Activated CD4-positive, alpha-beta T cell treated with anti-CD3 and anti-CD28 coated beads for 36 hours (primary cell): ENCODE measurements around the gene BCL2L12. TPM values are rescaled to one million over a fixed set of nuclear protein-coding genes. Genes with fewer than 3 reads are reported as not detected.

Experiments
- ATAC-seq: fragments of 200-7000 bp; cut with Tn5 transposase; one replicate; pipeline ENCODE4 v1.10.0; 2021; ENCODE audit warnings: mild to moderate bottlenecking, moderate library complexity
- CTCF ChIA-PET: fragments of 350-600 bp; sonication (Branson Sonifier 250); formaldehyde crosslinking; loops from one replicate; lab custom pipeline; 2021; ENCODE audit warnings: antibody characterized with exemption; lab: Charles Lee
- POLR2A ChIA-PET: fragments of 350-600 bp; sonication (Branson Sonifier 250); formaldehyde crosslinking; loops from one replicate; lab custom pipeline; 2021; ENCODE audit warnings: antibody characterized with exemption, inconsistent platforms; lab: Charles Lee
- DNase-seq: peaks from one replicate; pipeline ENCODE4 v3.0.0-alpha.2; 2020
- H3K27ac Mint-ChIP-seq: one replicate; pipeline ENCODE4 v1.8.0; 2021; ENCODE audit warnings: mixed read lengths
- H3K27me3 Mint-ChIP-seq: one replicate; pipeline ENCODE4 v1.8.0; 2021; ENCODE audit warnings: mixed read lengths
- H3K36me3 Mint-ChIP-seq: one replicate; pipeline ENCODE4 v1.8.0; 2021; ENCODE audit warnings: low read depth, mixed read lengths
- H3K4me1 Mint-ChIP-seq: one replicate; pipeline ENCODE4 v1.8.0; 2021; ENCODE audit warnings: mixed read lengths
- H3K4me3 Mint-ChIP-seq: one replicate; pipeline ENCODE4 v1.8.0; 2021; ENCODE audit warnings: mild to moderate bottlenecking, moderate library complexity, mixed read lengths
- H3K9me3 Mint-ChIP-seq: one replicate; pipeline ENCODE4 v1.8.0; 2021; ENCODE audit warnings: low read depth, mixed read lengths
- intact Hi-C, 2 experiments: fragments of 100-400 bp; cut with DNase I in 1 of 2; cut with micrococcal nuclease in 1 of 2; formaldehyde crosslinking; loops; one replicate each; pipeline versions ENCODE4 v1.14.2 to v1.15.1; 2022 to 2024; cut with DNase I, micrococcal nuclease
- total RNA-seq, 2 experiments: library from RNA; stranded (reverse); gene quantifications; one replicate each; pipeline ENCODE4 v1.2.3, GENCODE V29; 2021

Gene BCL2L12
- total RNA-seq, 2 experiments from 2014 or later: 79.6 to 93.8 TPM

- intact Hi-C loops: loop anchor here in 1 of 2 experiments (2.0 to 10.0 kb wide), 7 partner anchors 733 to 1281 kb away; partner anchors contain the start of genes ASPDH, BCAT2, DBP and JOSD2
- POLR2A ChIA-PET: interaction anchor here (0.6 to 1.2 kb wide), 3 partner anchors 21 to 358 kb away, joined by 3 to 7 read pairs (median 4); partner anchors contain the start of gene PRMT1
- H3K4me3 Mint-ChIP-seq: peak overlapping the region; percentile 100
- CTCF ChIA-PET: interaction anchor here (0.6 to 6.1 kb wide), 9 partner anchors 9 to 96 kb away, joined by 3 to 62 read pairs (median 5); partner anchors contain the start of genes NOSIP and PRRG2
- no peaks in the 10 kb centered on the region for H3K27me3 Mint-ChIP-seq
- ATAC-seq (no peak), DNase-seq (peak; percentile 61)
- H3K27ac Mint-ChIP-seq: peak overlapping the region; percentile 55
- peaks cover 45% of the 10 kb centered on the region for H3K4me1 Mint-ChIP-seq
- H3K9me3 Mint-ChIP-seq: no peaks in the 10 kb centered on the region
- H3K36me3 Mint-ChIP-seq: peaks cover 9% of the 10 kb centered on the region
These were observed 22.3 kb upstream of the BCL2L12 start for GRCh38 chr19:49643466-49643865.

GRCh38 chr19:49645592-49645991, 20.1 kb upstream of the BCL2L12 start:
- H3K27ac Mint-ChIP-seq: no peak overlapping the region
- no peaks in the 10 kb centered on the region for H3K27me3 Mint-ChIP-seq
- H3K4me3 Mint-ChIP-seq: no peak overlapping the region
- intact Hi-C loops: loop anchor here in 1 of 2 experiments (10.0 kb wide), 1 partner anchor 771 kb away; the partner anchor contains the start of gene PPP1R15A
- POLR2A ChIA-PET: no interaction called here
- H3K36me3 Mint-ChIP-seq: peaks cover 13% of the 10 kb centered on the region
- peaks cover 34% of the 10 kb centered on the region for H3K4me1 Mint-ChIP-seq
- H3K9me3 Mint-ChIP-seq: no peaks in the 10 kb centered on the region
- no peak for DNase-seq
- CTCF ChIA-PET: interaction anchor here (0.6 to 6.1 kb wide), 2 partner anchors 28 to 75 kb away, joined by 3 to 62 read pairs; no protein-coding TSS in a partner anchor
- no peak for ATAC-seq

- intact Hi-C loops: loop anchor here in 1 of 2 experiments (10.0 kb wide), 1 partner anchor 771 kb away; the partner anchor contains the start of gene PPP1R15A
- ChIA-PET POLR2A (interaction anchor here (0.5 kb wide), 1 partner anchor 28 kb away, joined by 3 read pairs; no protein-coding TSS in a partner anchor), CTCF (no interaction called here)
- Mint-ChIP-seq H3K4me1 (peaks cover 32% of the 10 kb centered on the region), H3K27me3 (no peaks in the 10 kb centered on the region), H3K27ac (no peak overlapping the region), H3K9me3 (no peaks in the 10 kb centered on the region), H3K36me3 (peaks cover 13% of the 10 kb centered on the region), H3K4me3 (no peak overlapping the region)
- DNase-seq (no peak), ATAC-seq (no peak)
These were observed 19.7 kb upstream of the BCL2L12 start for GRCh38 chr19:49645995-49646394.

GRCh38 chr19:49646586-49646985, 19.1 kb upstream of the BCL2L12 start:
- no peak for ATAC-seq

GRCh38 chr19:49651029-49651819, 14.5 kb upstream of the BCL2L12 start:
- H3K4me1 Mint-ChIP-seq: no peaks in the 10 kb centered on the region

More at GRCh38 chr19:49646586-49646985, 19.1 kb upstream of the BCL2L12 start:
- ChIA-PET POLR2A (no interaction called here), CTCF (no interaction called here)
- Mint-ChIP-seq H3K4me3 (no peak overlapping the region), H3K27ac (no peak overlapping the region), H3K27me3 (no peaks in the 10 kb centered on the region), H3K4me1 (peaks cover 31% of the 10 kb centered on the region), H3K36me3 (peaks cover 13% of the 10 kb centered on the region), H3K9me3 (no peaks in the 10 kb centered on the region)
- DNase-seq: no peak
- intact Hi-C loops: loop anchor here in 1 of 2 experiments (10.0 kb wide), 1 partner anchor 772 kb away; the partner anchor contains the start of gene PPP1R15A

GRCh38 chr19:49651820-49652550, 13.7 kb upstream of the BCL2L12 start:
- Mint-ChIP-seq H3K27ac (no peak overlapping the region), H3K36me3 (peaks cover 32% of the 10 kb centered on the region), H3K9me3 (no peaks in the 10 kb centered on the region), H3K4me1 (no peaks in the 10 kb centered on the region), H3K4me3 (no peak overlapping the region), H3K27me3 (no peaks in the 10 kb centered on the region)
- intact Hi-C loops: no loop called here
- ATAC-seq (no peak), DNase-seq (no peak)
- POLR2A ChIA-PET: no interaction called here
- CTCF ChIA-PET: no interaction called here

More at GRCh38 chr19:49651029-49651819, 14.5 kb upstream of the BCL2L12 start:
- H3K27ac Mint-ChIP-seq: no peak overlapping the region
- peaks cover 30% of the 10 kb centered on the region for H3K36me3 Mint-ChIP-seq
- DNase-seq (no peak), ATAC-seq (no peak)
- intact Hi-C loops: no loop called here
- CTCF ChIA-PET: no interaction called here
- H3K27me3 Mint-ChIP-seq: no peaks in the 10 kb centered on the region
- POLR2A ChIA-PET: no interaction called here
- H3K9me3 Mint-ChIP-seq: no peaks in the 10 kb centered on the region
- H3K4me3 Mint-ChIP-seq: no peak overlapping the region

- Mint-ChIP-seq H3K4me1 (no peaks in the 10 kb centered on the region), H3K9me3 (no peaks in the 10 kb centered on the region), H3K4me3 (no peak overlapping the region), H3K27ac (no peak overlapping the region), H3K36me3 (peaks cover 33% of the 10 kb centered on the region), H3K27me3 (no peaks in the 10 kb centered on the region)
- ChIA-PET CTCF (no interaction called here), POLR2A (no interaction called here)
- DNase-seq: no peak
- ATAC-seq: no peak
- intact Hi-C loops: no loop called here
These were observed 12.9 kb upstream of the BCL2L12 start for GRCh38 chr19:49652551-49653465.

- ATAC-seq (no peak), DNase-seq (no peak)
- intact Hi-C loops: no loop called here
- Mint-ChIP-seq H3K27ac (no peak overlapping the region), H3K27me3 (no peaks in the 10 kb centered on the region), H3K4me3 (no peak overlapping the region), H3K9me3 (no peaks in the 10 kb centered on the region), H3K4me1 (no peaks in the 10 kb centered on the region), H3K36me3 (peaks cover 33% of the 10 kb centered on the region)
- ChIA-PET CTCF (no interaction called here), POLR2A (no interaction called here)
These were observed 12.3 kb upstream of the BCL2L12 start for GRCh38 chr19:49653466-49653806.

- ATAC-seq: no peak
- Mint-ChIP-seq H3K27me3 (no peaks in the 10 kb centered on the region), H3K4me3 (no peak overlapping the region), H3K27ac (no peak overlapping the region), H3K36me3 (peaks cover 33% of the 10 kb centered on the region), H3K9me3 (no peaks in the 10 kb centered on the region), H3K4me1 (no peaks in the 10 kb centered on the region)
- DNase-seq: no peak
- CTCF ChIA-PET: interaction anchor here (1.6 kb wide), 1 partner anchor 9 kb away, joined by 5 read pairs; no protein-coding TSS in a partner anchor
- POLR2A ChIA-PET: no interaction called here
- intact Hi-C loops: no loop called here
These were observed 11.2 kb upstream of the BCL2L12 start for GRCh38 chr19:49654581-49654980.

- ChIA-PET CTCF (interaction anchor here (1.1 to 1.6 kb wide), 2 partner anchors 8 to 16 kb away, joined by 3 to 5 read pairs; no protein-coding TSS in a partner anchor), POLR2A (no interaction called here)
- Mint-ChIP-seq H3K4me3 (no peak overlapping the region), H3K36me3 (peaks cover 41% of the 10 kb centered on the region), H3K27ac (no peak overlapping the region), H3K4me1 (no peaks in the 10 kb centered on the region), H3K27me3 (no peaks in the 10 kb centered on the region), H3K9me3 (no peaks in the 10 kb centered on the region)
- no peak for DNase-seq
- no peak for ATAC-seq
- intact Hi-C loops: no loop called here
These were observed 9.9 kb upstream of the BCL2L12 start for GRCh38 chr19:49655570-49656455.
